ENCODE data around the gene ZNF740.
A peak's percentile ranks its signal among the peaks of the same experiment; 100 is the strongest.

DNA sequence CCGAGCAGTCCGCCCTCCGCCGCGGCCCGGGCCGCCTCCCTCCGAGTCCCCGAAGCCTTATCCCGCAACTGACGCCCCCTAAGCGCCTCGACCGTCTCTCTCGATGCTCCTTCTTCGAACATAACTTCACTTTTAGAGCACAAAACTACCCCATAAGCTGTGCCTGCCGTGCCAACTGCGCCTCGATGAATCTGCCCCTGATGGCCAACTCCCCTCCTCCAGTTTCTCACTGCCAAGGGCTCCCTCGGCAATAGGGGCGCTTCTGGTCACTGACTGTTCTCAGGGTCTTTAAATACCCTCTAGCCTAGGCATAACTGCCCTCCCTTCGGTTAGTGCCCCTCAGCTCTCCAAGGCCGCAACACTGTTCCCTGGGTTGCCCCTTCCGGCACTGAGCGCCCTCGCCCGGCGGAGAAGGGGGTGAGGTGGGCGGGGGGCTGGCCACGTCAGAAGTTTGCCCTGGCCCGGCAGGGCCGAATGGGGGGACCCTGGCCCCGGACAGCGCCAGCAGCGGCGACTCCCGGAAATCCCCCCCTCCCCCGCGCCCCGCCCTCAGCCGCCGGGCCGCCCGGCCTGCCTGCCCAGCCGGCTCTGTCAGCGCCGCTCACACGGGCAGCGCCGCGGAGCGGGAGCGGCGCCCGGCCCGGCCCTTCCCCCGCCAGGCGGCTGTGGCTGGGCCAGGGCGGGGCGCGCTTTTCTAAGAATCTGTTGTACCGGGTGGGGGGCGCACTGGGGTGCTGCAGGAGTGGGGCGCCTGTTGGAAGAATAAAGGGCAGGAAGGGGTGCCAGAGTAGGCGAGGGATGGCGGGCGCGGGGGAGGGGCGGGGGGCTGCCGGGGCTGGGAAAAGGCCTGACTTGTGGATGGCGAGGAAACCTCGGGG lies 40.9 kb downstream of the ZNF740 start:
- TF ChIP-seq, protein P1, sequence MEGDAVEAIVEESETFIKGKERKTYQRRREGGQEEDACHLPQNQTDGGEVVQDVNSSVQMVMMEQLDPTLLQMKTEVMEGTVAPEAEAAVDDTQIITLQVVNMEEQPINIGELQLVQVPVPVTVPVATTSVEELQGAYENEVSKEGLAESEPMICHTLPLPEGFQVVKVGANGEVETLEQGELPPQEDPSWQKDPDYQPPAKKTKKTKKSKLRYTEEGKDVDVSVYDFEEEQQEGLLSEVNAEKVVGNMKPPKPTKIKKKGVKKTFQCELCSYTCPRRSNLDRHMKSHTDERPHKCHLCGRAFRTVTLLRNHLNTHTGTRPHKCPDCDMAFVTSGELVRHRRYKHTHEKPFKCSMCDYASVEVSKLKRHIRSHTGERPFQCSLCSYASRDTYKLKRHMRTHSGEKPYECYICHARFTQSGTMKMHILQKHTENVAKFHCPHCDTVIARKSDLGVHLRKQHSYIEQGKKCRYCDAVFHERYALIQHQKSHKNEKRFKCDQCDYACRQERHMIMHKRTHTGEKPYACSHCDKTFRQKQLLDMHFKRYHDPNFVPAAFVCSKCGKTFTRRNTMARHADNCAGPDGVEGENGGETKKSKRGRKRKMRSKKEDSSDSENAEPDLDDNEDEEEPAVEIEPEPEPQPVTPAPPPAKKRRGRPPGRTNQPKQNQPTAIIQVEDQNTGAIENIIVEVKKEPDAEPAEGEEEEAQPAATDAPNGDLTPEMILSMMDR (IDR thresholded peaks at IDR 0.05), result peak; percentile 71; the same call in 1 of the 2 replicates
- TF ChIP-seq SIN3A (IDR thresholded peaks at IDR 0.05; ENCODE audit: borderline replicate concordance, insufficient read depth, low read depth, low read length) (0 out of 2 replicates have a peak, but pooled peaks have one; percentile 10), POLR2AphosphoS5 (IDR thresholded peaks at IDR 0.05; ENCODE audit: low read depth, low read length) (peak; percentile 76), TCF7L2 (IDR thresholded peaks at IDR 0.05; ENCODE audit: low read depth, low read length) (no peak)
- TF ChIP-seq, protein P2, sequence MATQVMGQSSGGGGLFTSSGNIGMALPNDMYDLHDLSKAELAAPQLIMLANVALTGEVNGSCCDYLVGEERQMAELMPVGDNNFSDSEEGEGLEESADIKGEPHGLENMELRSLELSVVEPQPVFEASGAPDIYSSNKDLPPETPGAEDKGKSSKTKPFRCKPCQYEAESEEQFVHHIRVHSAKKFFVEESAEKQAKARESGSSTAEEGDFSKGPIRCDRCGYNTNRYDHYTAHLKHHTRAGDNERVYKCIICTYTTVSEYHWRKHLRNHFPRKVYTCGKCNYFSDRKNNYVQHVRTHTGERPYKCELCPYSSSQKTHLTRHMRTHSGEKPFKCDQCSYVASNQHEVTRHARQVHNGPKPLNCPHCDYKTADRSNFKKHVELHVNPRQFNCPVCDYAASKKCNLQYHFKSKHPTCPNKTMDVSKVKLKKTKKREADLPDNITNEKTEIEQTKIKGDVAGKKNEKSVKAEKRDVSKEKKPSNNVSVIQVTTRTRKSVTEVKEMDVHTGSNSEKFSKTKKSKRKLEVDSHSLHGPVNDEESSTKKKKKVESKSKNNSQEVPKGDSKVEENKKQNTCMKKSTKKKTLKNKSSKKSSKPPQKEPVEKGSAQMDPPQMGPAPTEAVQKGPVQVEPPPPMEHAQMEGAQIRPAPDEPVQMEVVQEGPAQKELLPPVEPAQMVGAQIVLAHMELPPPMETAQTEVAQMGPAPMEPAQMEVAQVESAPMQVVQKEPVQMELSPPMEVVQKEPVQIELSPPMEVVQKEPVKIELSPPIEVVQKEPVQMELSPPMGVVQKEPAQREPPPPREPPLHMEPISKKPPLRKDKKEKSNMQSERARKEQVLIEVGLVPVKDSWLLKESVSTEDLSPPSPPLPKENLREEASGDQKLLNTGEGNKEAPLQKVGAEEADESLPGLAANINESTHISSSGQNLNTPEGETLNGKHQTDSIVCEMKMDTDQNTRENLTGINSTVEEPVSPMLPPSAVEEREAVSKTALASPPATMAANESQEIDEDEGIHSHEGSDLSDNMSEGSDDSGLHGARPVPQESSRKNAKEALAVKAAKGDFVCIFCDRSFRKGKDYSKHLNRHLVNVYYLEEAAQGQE (IDR thresholded peaks at IDR 0.05; ENCODE audit: insufficient read depth in 1 of 2, low read depth in 2 of 2, low read length in 1 of 2), result no peak

Data from Panc1 (cell line).